ENCODE measurements around the gene PRSS33.

The PRSS33 gene

DNA sequence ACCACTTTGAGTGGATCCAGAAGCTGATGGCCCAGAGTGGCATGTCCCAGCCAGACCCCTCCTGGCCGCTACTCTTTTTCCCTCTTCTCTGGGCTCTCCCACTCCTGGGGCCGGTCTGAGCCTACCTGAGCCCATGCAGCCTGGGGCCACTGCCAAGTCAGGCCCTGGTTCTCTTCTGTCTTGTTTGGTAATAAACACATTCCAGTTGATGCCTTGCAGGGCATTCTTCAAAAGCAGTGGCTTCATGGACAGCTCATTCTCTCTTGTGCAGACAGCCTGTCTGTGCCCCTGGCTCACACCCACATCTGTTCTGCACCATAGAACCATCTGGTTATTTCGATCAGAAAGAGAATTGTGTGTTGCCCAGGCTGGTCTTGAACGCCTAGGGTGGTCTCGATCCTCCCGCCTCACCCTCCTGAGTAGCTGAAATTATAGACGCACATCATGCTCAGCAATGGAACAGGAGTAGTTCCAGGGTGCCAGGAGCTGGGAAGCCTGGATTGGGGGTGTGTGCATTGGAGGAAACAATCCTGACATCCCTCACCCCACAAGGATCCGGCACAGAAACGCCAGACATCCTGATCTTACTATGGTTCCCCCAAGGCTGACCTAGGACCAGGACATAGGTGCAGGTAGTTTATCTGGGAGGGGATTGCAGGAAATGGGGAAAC lies 34.3 kb upstream of the PRSS33 start:
- H3K4me3 ChIP-seq (ENCODE audit: control insufficient read depth, low read depth, low read length), result no peak overlapping the region
- TF ChIP-seq, protein P1, sequence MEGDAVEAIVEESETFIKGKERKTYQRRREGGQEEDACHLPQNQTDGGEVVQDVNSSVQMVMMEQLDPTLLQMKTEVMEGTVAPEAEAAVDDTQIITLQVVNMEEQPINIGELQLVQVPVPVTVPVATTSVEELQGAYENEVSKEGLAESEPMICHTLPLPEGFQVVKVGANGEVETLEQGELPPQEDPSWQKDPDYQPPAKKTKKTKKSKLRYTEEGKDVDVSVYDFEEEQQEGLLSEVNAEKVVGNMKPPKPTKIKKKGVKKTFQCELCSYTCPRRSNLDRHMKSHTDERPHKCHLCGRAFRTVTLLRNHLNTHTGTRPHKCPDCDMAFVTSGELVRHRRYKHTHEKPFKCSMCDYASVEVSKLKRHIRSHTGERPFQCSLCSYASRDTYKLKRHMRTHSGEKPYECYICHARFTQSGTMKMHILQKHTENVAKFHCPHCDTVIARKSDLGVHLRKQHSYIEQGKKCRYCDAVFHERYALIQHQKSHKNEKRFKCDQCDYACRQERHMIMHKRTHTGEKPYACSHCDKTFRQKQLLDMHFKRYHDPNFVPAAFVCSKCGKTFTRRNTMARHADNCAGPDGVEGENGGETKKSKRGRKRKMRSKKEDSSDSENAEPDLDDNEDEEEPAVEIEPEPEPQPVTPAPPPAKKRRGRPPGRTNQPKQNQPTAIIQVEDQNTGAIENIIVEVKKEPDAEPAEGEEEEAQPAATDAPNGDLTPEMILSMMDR (IDR thresholded peaks at IDR 0.05; ENCODE audit: control insufficient read depth, insufficient read depth, low read depth, low read length, missing control alignments), result no peak
- no peak for DNase-seq (ENCODE audit: low read depth)

DNA sequence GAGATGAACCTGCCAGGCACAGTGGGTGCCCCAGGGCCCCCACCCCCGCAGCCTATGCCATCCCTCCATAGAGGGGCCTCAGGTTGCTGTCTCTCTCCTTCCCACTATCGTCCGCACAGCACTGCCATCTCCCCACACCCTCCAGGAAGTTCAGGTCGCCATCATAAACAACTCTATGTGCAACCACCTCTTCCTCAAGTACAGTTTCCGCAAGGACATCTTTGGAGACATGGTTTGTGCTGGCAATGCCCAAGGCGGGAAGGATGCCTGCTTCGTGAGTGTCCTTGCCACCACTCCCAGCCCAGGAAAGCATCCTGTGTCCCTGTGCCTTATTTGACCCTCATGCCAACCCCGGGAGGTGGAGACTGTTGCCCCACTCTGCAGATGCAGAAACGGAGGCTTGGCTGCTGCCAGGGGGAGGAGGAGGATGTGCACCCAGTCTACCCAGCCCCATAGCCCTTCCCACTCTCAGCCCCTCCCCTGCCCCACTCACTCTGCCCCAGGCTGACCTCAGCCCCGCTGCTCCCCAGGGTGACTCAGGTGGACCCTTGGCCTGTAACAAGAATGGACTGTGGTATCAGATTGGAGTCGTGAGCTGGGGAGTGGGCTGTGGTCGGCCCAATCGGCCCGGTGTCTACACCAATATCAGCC lies 33.6 kb upstream of the PRSS33 start:
- H3K4me3 ChIP-seq (ENCODE audit: control insufficient read depth, low read depth, low read length), result no peak overlapping the region
- TF ChIP-seq, protein P1 (IDR thresholded peaks at IDR 0.05; ENCODE audit: control insufficient read depth, insufficient read depth, low read depth, low read length, missing control alignments), result no peak
- no peak for DNase-seq (ENCODE audit: low read depth)

DNA sequence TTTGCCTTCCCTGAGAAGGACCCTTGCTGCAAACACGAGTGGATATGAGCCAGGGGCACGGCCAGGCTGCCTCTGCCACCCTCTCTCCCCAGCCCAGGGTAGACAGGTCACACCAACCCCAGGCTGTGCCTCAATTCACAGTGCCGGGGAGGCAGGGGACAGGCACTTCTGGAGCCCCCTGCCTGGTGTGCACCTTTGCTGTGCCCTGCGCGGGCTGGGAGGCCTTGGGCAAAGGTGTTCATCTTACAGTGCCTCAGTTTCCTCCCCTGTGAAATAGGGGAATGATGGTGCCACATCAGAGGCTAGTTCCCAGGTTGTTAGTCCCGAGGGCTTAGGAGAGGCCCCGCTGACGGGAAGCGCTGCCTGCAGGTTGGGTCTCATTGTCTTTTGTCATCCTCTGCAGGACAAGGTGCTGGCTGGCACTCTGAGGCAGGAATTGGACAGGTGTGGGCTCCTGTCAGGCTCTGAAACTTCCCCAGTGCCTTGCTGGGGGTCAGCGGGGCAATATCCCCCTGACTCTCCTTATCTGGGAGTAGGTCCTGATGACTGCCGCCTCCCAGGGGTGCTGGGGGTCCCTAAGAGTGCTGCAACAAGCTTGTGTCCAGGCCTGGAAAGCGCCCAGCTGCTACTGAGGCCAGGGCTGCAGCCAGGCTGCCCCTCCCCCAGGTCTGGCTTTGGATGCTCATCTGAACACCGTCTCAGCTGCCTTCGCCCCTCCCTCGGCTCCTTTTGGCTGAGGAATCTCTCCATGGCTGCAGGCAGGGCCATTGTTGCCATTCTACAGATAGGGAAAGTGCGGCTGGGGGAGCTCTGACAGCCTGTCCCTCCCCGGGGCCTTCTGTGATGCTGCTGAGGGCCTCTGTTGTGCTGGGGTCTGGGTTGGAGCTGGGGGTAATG lies 32.8 kb upstream of the PRSS33 start:
- H3K4me3 ChIP-seq (ENCODE audit: control insufficient read depth, low read depth, low read length), result no peak overlapping the region
- TF ChIP-seq, protein P1 (IDR thresholded peaks at IDR 0.05; ENCODE audit: control insufficient read depth, insufficient read depth, low read depth, low read length, missing control alignments), result no peak
- DNase-seq (ENCODE audit: low read depth), result no peak

DNA sequence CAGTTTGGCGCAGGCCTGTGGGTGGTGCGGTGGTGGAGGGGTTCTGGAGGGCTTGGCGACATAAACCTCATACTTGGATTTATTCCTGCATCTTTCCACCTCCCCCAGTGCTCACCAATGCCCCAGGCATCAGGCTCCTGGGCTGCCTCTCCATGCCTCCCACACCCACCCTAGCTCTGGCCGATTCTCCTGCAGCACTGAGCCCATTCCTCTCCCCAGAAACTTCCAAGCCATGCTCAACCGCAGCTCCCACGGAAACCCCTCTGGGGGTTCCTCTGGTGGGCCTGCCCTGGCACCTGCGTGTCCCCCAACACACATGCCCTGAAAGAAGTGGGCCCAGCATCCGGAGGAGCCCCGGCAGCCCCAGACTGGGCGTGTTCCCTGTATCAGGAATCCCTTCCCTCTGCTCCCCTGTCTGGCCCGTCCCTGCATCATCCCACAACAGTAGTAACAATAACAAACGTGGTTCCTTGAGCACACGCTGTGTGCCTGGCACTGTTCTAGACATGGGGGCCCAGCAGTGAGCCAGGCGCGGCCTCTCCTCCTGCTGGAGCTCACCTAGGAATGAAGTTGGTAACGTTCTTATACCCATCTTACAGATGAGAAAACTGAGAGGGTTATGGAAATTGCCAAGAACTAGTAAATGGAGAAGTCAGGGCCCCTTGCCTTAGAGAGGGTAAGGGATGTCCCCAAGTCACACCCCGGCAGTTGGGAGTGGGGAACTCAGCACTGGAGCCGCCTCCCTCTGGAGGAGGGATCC lies 32.0 kb upstream of the PRSS33 start:
- DNase-seq (ENCODE audit: low read depth), result no peak
- no peak overlapping the region for H3K4me3 ChIP-seq (ENCODE audit: control insufficient read depth, low read depth, low read length)
- TF ChIP-seq, protein P1 (IDR thresholded peaks at IDR 0.05; ENCODE audit: control insufficient read depth, insufficient read depth, low read depth, low read length, missing control alignments), result no peak

DNA sequence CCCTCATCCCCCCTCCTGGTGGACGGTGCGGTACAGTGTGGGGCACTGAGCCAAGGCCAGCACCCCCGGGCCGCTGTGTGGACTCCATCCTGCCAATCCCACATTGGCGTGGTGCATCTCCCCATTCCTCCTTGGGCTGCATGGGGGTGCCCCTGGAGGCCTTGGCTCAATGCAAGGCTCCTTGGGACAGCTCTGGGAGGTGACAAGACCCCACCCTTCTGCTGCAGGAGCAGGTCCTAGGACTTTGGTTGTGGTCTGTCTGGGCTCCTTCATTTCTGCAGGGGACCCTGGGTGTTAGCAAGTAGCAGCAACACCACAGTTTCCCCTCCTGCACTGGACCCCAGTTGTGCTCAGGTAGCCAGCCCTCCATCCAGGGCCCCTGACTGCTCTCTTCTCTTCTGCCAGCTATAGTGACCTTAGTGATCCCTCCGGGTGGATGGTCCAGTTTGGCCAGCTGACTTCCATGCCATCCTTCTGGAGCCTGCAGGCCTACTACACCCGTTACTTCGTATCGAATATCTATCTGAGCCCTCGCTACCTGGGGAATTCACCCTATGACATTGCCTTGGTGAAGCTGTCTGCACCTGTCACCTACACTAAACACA lies 31.0 kb upstream of the PRSS33 start:
- DNase-seq (ENCODE audit: low read depth), result no peak
- TF ChIP-seq, protein P1 (IDR thresholded peaks at IDR 0.05; ENCODE audit: control insufficient read depth, insufficient read depth, low read depth, low read length, missing control alignments), result no peak
- H3K4me3 ChIP-seq (ENCODE audit: control insufficient read depth, low read depth, low read length), result no peak overlapping the region

Measured in AG09309 (cell line).